Suprapubic skin (tissue), 4 donors: Measurements from ENCODE around the gene CALHM1. TPM values are rescaled to one million over a fixed set of nuclear protein-coding genes. Genes with fewer than 3 reads are reported as not detected.
"Not testable (repeated sequence)": the region's sequence is repeated elsewhere in the genome, so short reads cannot be mapped to it uniquely, and the experiment has no call there.

Experiments used
- DNase-seq, 2 donors: peaks; one replicate each; pipeline ENCODE4 v3.0.0-alpha.2; 2019; ENCODE audit warnings: low spot score in 2 of 2
- H3K27ac ChIP-seq: fragments of 200-600 bp; sonication (generic); one replicate; pipeline ENCODE4 v1.5.1; 2019
- H3K27me3 ChIP-seq: fragments of 200-600 bp; sonication (generic); one replicate; pipeline ENCODE4 v1.5.1; 2019
- H3K36me3 ChIP-seq: fragments of 200-600 bp; sonication (generic); one replicate; pipeline ENCODE4 v1.5.1; 2019
- H3K4me1 ChIP-seq: fragments of 200-600 bp; sonication (generic); one replicate; pipeline ENCODE4 v1.5.1; 2019
- H3K4me3 ChIP-seq: fragments of 200-600 bp; sonication (generic); one replicate; pipeline ENCODE4 v1.5.1; 2019; ENCODE audit warnings: mild to moderate bottlenecking
- H3K9me3 ChIP-seq: fragments of 200-600 bp; sonication (generic); one replicate; pipeline ENCODE4 v1.5.1; 2019
- EP300 ChIP-seq: sonication (generic); formaldehyde crosslinking; IDR thresholded peaks from one replicate; pipeline ENCODE4 v1.6.1; 2017; ENCODE audit warnings: antibody characterized with exemption
- POLR2A ChIP-seq, 2 donors: fragments of 450-650 bp; IDR thresholded peaks; one replicate each; pipeline ENCODE4 v1.6.1; 2017; ENCODE audit warnings: antibody characterized with exemption in 2 of 2, mild to moderate bottlenecking in 2 of 2, moderate library complexity in 2 of 2
- POLR2AphosphoS5 ChIP-seq, 3 donors: sonication (generic); formaldehyde crosslinking; IDR thresholded peaks; one replicate each; pipeline ENCODE4 v1.6.1; 2017; ENCODE audit warnings: antibody characterized with exemption in 3 of 3
- WGBS: methylation state at CpG from one replicate; pipeline ENCODE4 v1.1.5; 2018; 5-methylcytosine and 5-hydroxymethylcytosine counted together
- total RNA-seq, 4 donors: library from RNA; depleted of rRNA; stranded (reverse); fragments of >200 nt; gene quantifications; one replicate each; pipeline ENCODE4 v1.1.0, GENCODE V29; 2016
- TF ChIP-seq, protein P1 (sequence below), 2 donors: fragments of 200-600 bp in 1 of 2; fragments of 450-650 bp in 1 of 2; sonication (generic) in 1 of 2; IDR thresholded peaks; one replicate each; pipeline ENCODE4 v1.5.1; 2016 to 2019; ENCODE audit warnings: antibody characterized with exemption in 2 of 2, mild to moderate bottlenecking in 1 of 2, moderate library complexity in 1 of 2

CALHM1 gene
- total RNA-seq, 4 donors from 2014 or later, result not detected

DNA sequence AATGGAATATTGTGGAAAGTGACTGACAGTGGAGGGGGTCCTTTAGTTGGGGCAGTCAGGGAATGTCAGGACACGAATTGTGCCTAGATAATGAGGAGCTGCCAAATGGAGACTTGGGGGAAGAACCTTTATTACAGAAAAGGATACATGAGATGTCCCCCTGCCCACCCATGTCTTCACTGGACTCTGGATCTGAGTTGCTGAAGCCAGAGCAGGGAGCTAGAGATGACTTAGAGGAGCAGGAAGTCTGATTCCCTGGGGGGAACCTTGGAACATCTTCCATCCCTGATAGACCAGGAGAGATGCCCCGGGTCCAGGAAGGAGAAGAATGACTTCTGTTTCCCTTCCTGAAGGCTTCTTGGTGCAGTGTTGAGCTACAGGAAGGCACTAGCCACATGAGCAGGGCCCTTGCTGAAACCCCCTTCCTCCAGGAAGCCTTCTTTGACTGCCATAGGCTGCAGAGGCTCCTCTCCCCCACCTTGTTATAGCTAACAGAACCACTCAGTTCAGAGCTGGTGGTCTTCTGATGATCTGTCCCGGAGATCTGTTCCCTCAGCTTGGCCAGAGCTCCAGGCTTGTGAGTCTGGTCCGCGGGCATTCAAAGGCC, 34.1 kb upstream of the CALHM1 start:
- Histone ChIP-seq H3K36me3 (no peaks in the 10 kb centered on the region), H3K27me3 (peaks cover 46% of the 10 kb centered on the region), H3K27ac (no peak overlapping the region), H3K4me1 (peaks cover 17% of the 10 kb centered on the region), H3K4me3 (peak overlapping the region; percentile 62), H3K9me3 (no peaks in the 10 kb centered on the region)
- 93% methylated on average over 2 of the region's 5 CpGs for WGBS
- TF ChIP-seq, protein P1, sequence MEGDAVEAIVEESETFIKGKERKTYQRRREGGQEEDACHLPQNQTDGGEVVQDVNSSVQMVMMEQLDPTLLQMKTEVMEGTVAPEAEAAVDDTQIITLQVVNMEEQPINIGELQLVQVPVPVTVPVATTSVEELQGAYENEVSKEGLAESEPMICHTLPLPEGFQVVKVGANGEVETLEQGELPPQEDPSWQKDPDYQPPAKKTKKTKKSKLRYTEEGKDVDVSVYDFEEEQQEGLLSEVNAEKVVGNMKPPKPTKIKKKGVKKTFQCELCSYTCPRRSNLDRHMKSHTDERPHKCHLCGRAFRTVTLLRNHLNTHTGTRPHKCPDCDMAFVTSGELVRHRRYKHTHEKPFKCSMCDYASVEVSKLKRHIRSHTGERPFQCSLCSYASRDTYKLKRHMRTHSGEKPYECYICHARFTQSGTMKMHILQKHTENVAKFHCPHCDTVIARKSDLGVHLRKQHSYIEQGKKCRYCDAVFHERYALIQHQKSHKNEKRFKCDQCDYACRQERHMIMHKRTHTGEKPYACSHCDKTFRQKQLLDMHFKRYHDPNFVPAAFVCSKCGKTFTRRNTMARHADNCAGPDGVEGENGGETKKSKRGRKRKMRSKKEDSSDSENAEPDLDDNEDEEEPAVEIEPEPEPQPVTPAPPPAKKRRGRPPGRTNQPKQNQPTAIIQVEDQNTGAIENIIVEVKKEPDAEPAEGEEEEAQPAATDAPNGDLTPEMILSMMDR (IDR thresholded peaks at IDR 0.05), result no peak
- TF ChIP-seq POLR2A (IDR thresholded peaks at IDR 0.05) (no peak), EP300 (no peak), POLR2AphosphoS5 (IDR thresholded peaks at IDR 0.05) (no peak)
- no peak for DNase-seq

DNA sequence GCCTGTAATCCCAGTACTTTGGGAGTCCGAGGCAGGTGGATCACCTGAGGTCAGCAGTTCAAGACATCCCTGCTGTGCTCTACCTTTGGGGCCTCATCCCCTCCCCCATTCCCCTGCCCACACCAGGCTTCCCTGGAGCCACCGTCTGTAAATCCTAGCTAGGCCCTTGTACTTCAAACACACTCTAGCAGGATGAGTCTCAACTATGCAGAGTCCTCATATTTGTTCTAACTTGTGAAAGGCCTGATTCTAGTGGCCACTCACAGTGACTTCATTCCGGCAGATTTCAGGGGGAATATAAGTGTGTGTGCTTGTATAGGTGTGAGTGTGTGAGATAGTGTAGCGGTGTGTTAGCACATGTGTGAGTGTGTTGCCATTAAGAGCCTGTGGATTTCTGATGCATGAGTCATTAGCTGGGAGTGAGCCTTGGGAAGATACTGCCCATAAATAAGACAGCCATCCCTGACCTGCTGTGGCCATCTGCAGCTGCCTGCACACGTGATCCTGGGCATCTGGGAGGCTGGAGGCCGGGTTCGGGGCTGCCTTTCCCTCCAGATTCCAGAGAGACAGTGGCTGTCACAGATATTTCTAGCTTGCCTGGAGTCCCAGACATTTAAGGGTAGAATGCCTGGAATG, 33.1 kb upstream of the CALHM1 start:
- Histone ChIP-seq H3K4me3 (no peak overlapping the region), H3K4me1 (peaks cover 17% of the 10 kb centered on the region), H3K27me3 (peaks cover 38% of the 10 kb centered on the region), H3K36me3 (no peaks in the 10 kb centered on the region), H3K9me3 (no peaks in the 10 kb centered on the region), H3K27ac (no peak overlapping the region)
- TF ChIP-seq, protein P1 (IDR thresholded peaks at IDR 0.05), result no peak
- TF ChIP-seq POLR2A (IDR thresholded peaks at IDR 0.05) (no peak), POLR2AphosphoS5 (IDR thresholded peaks at IDR 0.05) (no peak), EP300 (no peak)
- 70% methylated on average over 7 of the region's 7 CpGs for WGBS
- DNase-seq, result no peak

DNA sequence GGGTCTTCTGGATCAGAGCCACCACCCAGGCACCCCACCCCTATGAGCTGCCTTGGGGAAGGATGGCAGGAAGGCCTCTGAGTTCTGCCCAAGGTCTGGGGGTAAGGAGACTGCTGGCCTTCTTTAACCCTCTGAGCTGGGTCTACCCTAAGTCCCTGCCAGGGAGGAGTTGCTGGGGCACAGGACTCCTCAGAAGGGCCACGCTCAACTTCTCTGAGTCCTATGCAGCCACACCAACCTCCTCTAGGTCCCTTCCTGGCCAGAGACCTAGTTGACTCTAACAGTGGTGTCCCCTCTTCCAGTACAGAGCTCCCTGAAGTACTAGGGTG, 32.2 kb upstream of the CALHM1 start:
- H3K4me1 ChIP-seq, result peaks cover 17% of the 10 kb centered on the region
- H3K27me3 ChIP-seq, result peaks cover 33% of the 10 kb centered on the region
- no peaks in the 10 kb centered on the region for H3K36me3 ChIP-seq
- no peak for TF ChIP-seq EP300
- TF ChIP-seq, protein P1 (IDR thresholded peaks at IDR 0.05), result no peak
- no peak for TF ChIP-seq POLR2AphosphoS5 (IDR thresholded peaks at IDR 0.05)
- TF ChIP-seq POLR2A (IDR thresholded peaks at IDR 0.05), result no peak
- no peak for DNase-seq
- H3K9me3 ChIP-seq, result no peaks in the 10 kb centered on the region
- H3K4me3 ChIP-seq, result no peak overlapping the region
- 57% methylated on average over 1 of the region's 1 CpG for WGBS
- H3K27ac ChIP-seq, result no peak overlapping the region

DNA sequence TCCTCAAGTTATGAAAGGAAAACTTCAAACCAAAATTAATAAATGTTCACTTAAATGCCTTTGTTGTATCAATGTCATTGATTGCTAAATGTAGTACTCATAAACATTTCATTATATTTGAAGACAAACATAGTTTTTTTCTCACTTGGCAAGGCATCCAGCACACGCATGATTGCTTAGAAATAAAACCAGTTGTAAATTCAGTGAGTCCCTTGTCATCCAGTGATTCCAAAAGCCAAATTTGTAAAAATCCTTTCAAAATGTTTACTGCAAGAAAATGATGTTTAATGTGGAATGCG, 28.7 kb upstream of the CALHM1 start:
- 79% methylated on average over 2 of the region's 2 CpGs for WGBS
- Histone ChIP-seq H3K4me3 (no peak overlapping the region), H3K27me3 (no peaks in the 10 kb centered on the region), H3K36me3 (no peaks in the 10 kb centered on the region), H3K9me3 (no peaks in the 10 kb centered on the region), H3K27ac (no peak overlapping the region), H3K4me1 (peaks cover 6% of the 10 kb centered on the region)
- DNase-seq, result no peak
- TF ChIP-seq, protein P1 (IDR thresholded peaks at IDR 0.05), result no peak
- TF ChIP-seq EP300 (no peak), POLR2A (IDR thresholded peaks at IDR 0.05) (no peak), POLR2AphosphoS5 (IDR thresholded peaks at IDR 0.05) (no peak)

DNA sequence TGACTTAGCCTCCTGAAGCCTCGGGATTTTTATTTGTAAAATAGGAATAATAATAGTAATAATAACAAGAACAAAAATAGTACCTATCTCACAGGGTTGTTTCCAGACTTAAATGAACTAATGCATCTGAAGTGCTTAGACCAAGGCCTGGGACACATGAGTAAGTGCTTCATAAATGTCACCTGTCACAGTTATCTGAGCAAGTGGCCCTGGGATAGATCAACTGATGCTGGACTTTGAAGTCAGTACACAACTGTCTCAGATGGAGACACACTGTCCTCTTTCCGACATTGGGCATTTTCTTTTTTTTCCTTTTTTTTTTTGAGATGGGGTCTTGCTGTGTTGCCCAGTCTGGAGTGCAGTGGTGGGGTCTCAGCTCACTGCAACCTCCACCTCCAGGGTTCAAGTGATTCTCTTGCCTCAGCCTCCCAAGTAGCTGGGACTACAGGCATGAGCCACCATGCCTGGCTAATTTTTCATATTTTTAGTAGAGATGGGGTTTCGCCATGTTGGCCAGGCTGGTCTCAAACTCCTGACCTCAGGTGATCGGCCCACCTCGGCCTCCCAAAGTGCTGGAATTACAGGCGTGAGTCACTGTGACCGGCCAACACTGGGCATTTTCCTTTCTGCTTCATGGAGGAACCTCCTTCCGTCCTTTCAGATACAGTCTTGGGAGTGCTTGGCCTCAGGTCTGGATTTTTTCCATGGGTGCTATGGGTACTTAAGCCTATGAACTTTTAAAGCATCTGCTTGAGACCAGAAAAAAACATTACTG, 28.1 kb upstream of the CALHM1 start:
- H3K27me3 ChIP-seq, H3K4me3 ChIP-seq, H3K4me1 ChIP-seq, H3K27ac ChIP-seq, H3K9me3 ChIP-seq, DNase-seq, H3K36me3 ChIP-seq: not testable (repeated sequence)
- WGBS, result 84% methylated on average over 8 of the region's 8 CpGs
